H9 (cell line): ENCODE data around the gene ZHX3. TPM values are rescaled to one million over a fixed set of nuclear protein-coding genes. Genes with fewer than 3 reads are reported as not detected.

Experiments used
- DNase-seq: peaks from one replicate; pipeline ENCODE4 v3.0.0-alpha.2; 2017
- H2AFZ ChIP-seq: one replicate; pipeline ENCODE4 v1.6.1; 2013; ENCODE audit warnings: mild to moderate bottlenecking, low read length, control low read depth, moderate library complexity
- H2AK5ac ChIP-seq: 2 replicates; pipeline ENCODE4 v1.6.1; 2013; ENCODE audit warnings: low read length, control low read depth, mixed read lengths; ENCODE audit not compliant: insufficient read length
- H2BK120ac ChIP-seq: one replicate; pipeline ENCODE4 v1.6.1; 2013; ENCODE audit warnings: low read depth, mild to moderate bottlenecking, low read length, control low read depth, inconsistent platforms; ENCODE audit not compliant: poor library complexity, severe bottlenecking
- H2BK12ac ChIP-seq: 2 replicates; pipeline ENCODE4 v1.6.1; 2013; ENCODE audit warnings: low read length, control low read depth, mixed read lengths, low read depth; ENCODE audit not compliant: insufficient read length
- H2BK15ac ChIP-seq: 2 replicates; pipeline ENCODE4 v1.6.1; 2013; ENCODE audit warnings: low read depth, low read length, control low read depth
- H2BK20ac ChIP-seq: one replicate; pipeline ENCODE4 v1.6.1; 2013; ENCODE audit warnings: low read depth, mild to moderate bottlenecking, low read length, control low read depth, inconsistent platforms; ENCODE audit not compliant: poor library complexity, severe bottlenecking
- H2BK5ac ChIP-seq: 2 replicates; pipeline ENCODE4 v1.6.1; 2013; ENCODE audit warnings: low read length, control low read depth, mixed read lengths; ENCODE audit not compliant: insufficient read length
- H3K14ac ChIP-seq: 2 replicates; pipeline ENCODE4 v1.6.1; 2013; ENCODE audit warnings: low read length, control low read depth; ENCODE audit not compliant: insufficient read depth
- H3K18ac ChIP-seq: 2 replicates; pipeline ENCODE4 v1.6.1; 2013; ENCODE audit warnings: low read depth, mild to moderate bottlenecking, mixed read lengths, low read length, control low read depth; ENCODE audit not compliant: insufficient read length
- H3K23ac ChIP-seq: 2 replicates; pipeline ENCODE4 v1.6.1; 2013; ENCODE audit warnings: low read length, control low read depth, mixed read lengths, low read depth; ENCODE audit not compliant: insufficient read length
- H3K23me2 ChIP-seq: 2 replicates; pipeline ENCODE4 v1.6.1; 2013; ENCODE audit warnings: low read depth, mild to moderate bottlenecking, mixed read lengths, low read length, control low read depth; ENCODE audit not compliant: insufficient read length, poor library complexity, severe bottlenecking
- H3K27ac ChIP-seq: 2 replicates; pipeline ENCODE4 v1.5.1; 2013; ENCODE audit warnings: low read length, control low read depth, mixed read lengths, low read depth; ENCODE audit not compliant: insufficient read length
- H3K27me3 ChIP-seq: 2 replicates; pipeline ENCODE4 v1.6.1; 2013; ENCODE audit warnings: low read length, control low read depth, inconsistent platforms; ENCODE audit not compliant: insufficient read depth
- H3K4ac ChIP-seq: 2 replicates; pipeline ENCODE4 v1.6.1; 2013; ENCODE audit warnings: low read depth, mild to moderate bottlenecking, control low read depth, inconsistent platforms, low read length, moderate library complexity
- H3K4me1 ChIP-seq: 2 replicates; pipeline ENCODE4 v1.6.1; 2013; ENCODE audit warnings: low read length, control low read depth, inconsistent platforms; ENCODE audit not compliant: insufficient read depth
- H3K4me2 ChIP-seq: 2 replicates; pipeline ENCODE4 v1.6.1; 2013; ENCODE audit warnings: low read length, control low read depth, mixed read lengths; ENCODE audit not compliant: insufficient read length, insufficient read depth
- H3K56ac ChIP-seq: 2 replicates; pipeline ENCODE4 v1.6.1; 2013; ENCODE audit warnings: low read depth, mild to moderate bottlenecking, mixed read lengths, low read length, control low read depth; ENCODE audit not compliant: insufficient read length
- H3K79me1 ChIP-seq: 2 replicates; pipeline ENCODE4 v1.6.1; 2013; ENCODE audit warnings: low read depth, mild to moderate bottlenecking, moderate library complexity, low read length, control low read depth, inconsistent platforms; ENCODE audit not compliant: insufficient read depth, poor library complexity, severe bottlenecking
- H3K79me2 ChIP-seq: 2 replicates; pipeline ENCODE4 v1.6.1; 2013; ENCODE audit warnings: low read length, control low read depth, inconsistent platforms; ENCODE audit not compliant: insufficient read depth
- H3K9ac ChIP-seq: 2 replicates; pipeline ENCODE4 v1.6.1; 2013; ENCODE audit warnings: low read length, control low read depth, mixed read lengths; ENCODE audit not compliant: insufficient read length; ENCODE audit errors: extremely low read depth
- H3K9me3 ChIP-seq: one replicate; pipeline ENCODE4 v1.6.1; 2013; ENCODE audit warnings: low read depth, low read length, inconsistent platforms; ENCODE audit not compliant: control insufficient read depth
- H3T11ph ChIP-seq: one replicate; pipeline ENCODE4 v1.6.1; 2013; ENCODE audit warnings: mild to moderate bottlenecking, low read length, control low read depth, inconsistent platforms
- H4K20me1 ChIP-seq: one replicate; pipeline ENCODE4 v1.6.1; 2013; ENCODE audit not compliant: control insufficient read depth, insufficient read length, insufficient read depth
- H4K5ac ChIP-seq: 2 replicates; pipeline ENCODE4 v1.6.1; 2013; ENCODE audit warnings: low read depth, mild to moderate bottlenecking, mixed read lengths, low read length, control low read depth; ENCODE audit not compliant: insufficient read length
- H4K8ac ChIP-seq: replicated peaks from 2 replicates; pipeline ENCODE4 v1.6.1; 2013; ENCODE audit warnings: low read length, control low read depth, mixed read lengths, low read depth; ENCODE audit not compliant: insufficient read length
- H4K91ac ChIP-seq: 2 replicates; pipeline ENCODE4 v1.6.1; 2013; ENCODE audit warnings: low read depth, mild to moderate bottlenecking, moderate library complexity, mixed read lengths, low read length, control low read depth; ENCODE audit not compliant: insufficient read length
- H3K27ac Mint-ChIP-seq, 3 experiments: 2 replicates in 2 of 3; 3 replicates in 1 of 3; pipeline ENCODE4 v1.8.0; 2020 to 2021; ENCODE audit warnings: mixed read lengths in 3 of 3, mild to moderate bottlenecking in 1 of 3, moderate library complexity in 1 of 3
- H3K27me3 Mint-ChIP-seq: 2 replicates; pipeline ENCODE4 v1.8.0; 2021; ENCODE audit warnings: low read depth, mild to moderate bottlenecking, moderate library complexity, mixed read lengths
- H3K36me3 Mint-ChIP-seq, 3 experiments: 2 replicates in 2 of 3; 3 replicates in 1 of 3; pipeline ENCODE4 v1.8.0; 2020 to 2021; ENCODE audit warnings: low read depth in 3 of 3, mixed read lengths in 3 of 3; ENCODE audit not compliant: insufficient read depth in 1 of 3
- H3K4me1 Mint-ChIP-seq, 2 experiments: 2 replicates each; pipeline ENCODE4 v1.8.0; 2020; ENCODE audit warnings: mixed read lengths in 2 of 2
- H3K4me3 Mint-ChIP-seq, 2 experiments: 2 replicates in 1 of 2; 3 replicates in 1 of 2; pipeline ENCODE4 v1.8.0; 2020 to 2021; ENCODE audit warnings: mild to moderate bottlenecking in 2 of 2, mixed read lengths in 2 of 2, moderate library complexity in 1 of 2
- H3K9me3 Mint-ChIP-seq, 2 experiments: 2 replicates in 1 of 2; 3 replicates in 1 of 2; pipeline ENCODE4 v1.8.0; 2020; ENCODE audit warnings: mild to moderate bottlenecking in 2 of 2, mixed read lengths in 2 of 2, moderate library complexity in 1 of 2
- CTCF ChIP-seq: fragments of 200-600 bp; sonication (generic); conservative IDR thresholded peaks from 3 replicates; pipeline ENCODE4 v1.8.0; 2021; ENCODE audit warnings: antibody characterized with exemption, mild to moderate bottlenecking
- WGBS: extraction: QIAGEN DNeasy Blood & Tissue Kit; methylation state at CpG from one replicate; pipeline ENCODE4 v1.1.7; 2013; ENCODE audit warnings: missing lambda C conversion rate, low lambda C conversion rate, mixed read lengths; ENCODE audit not compliant: insufficient read length; ENCODE audit errors: extremely low coverage; 5-methylcytosine and 5-hydroxymethylcytosine counted together
- total RNA-seq: library from RNA; stranded (reverse); gene quantifications from 2 replicates; pipeline ENCODE4 v1.2.1, GENCODE V29; 2021

The ZHX3 gene
- total RNA-seq, 1 experiment from 2014 or later, result 4.4 TPM

GRCh38 chr20:41355192-41355591 is 37.7 kb upstream of the ZHX3 start:
- H2BK12ac ChIP-seq, result no peak overlapping the region
- Mint-ChIP-seq H3K9me3 (no peaks in the 10 kb centered on the region; a peak in 1 of 5 replicates), H3K36me3 (peaks cover 0 to 4% (median under 1%) of the 10 kb centered on the region in 3 experiments; a peak in 3 of 7 replicates), H3K27me3 (no peaks in the 10 kb centered on the region), H3K4me1 (0 out of 4 replicates have a peak, but pooled peaks cover 0 to 3% of the 10 kb centered on the region in 2 experiments), H3K4me3 (no peak overlapping the region), H3K27ac (no peak overlapping the region)
- TF ChIP-seq CTCF, result no peak
- H3K79me2 ChIP-seq, result no peaks in the 10 kb centered on the region
- no peaks in the 10 kb centered on the region for H4K20me1 ChIP-seq
- DNase-seq, result no peak
- H2BK5ac ChIP-seq, result no peak overlapping the region
- WGBS, result no CpG with 5 or more reads among the region's 3 CpGs
- no peak overlapping the region for H2BK15ac ChIP-seq
- no peak overlapping the region for H2BK20ac ChIP-seq
- H2AFZ ChIP-seq, result no peak overlapping the region
- no peaks in the 10 kb centered on the region for H3K27me3 ChIP-seq
- no peak overlapping the region for H3K9ac ChIP-seq
- H4K91ac ChIP-seq, result no peak overlapping the region
- no peak overlapping the region for H4K8ac ChIP-seq
- no peaks in the 10 kb centered on the region for H3K23me2 ChIP-seq
- no peak overlapping the region for H3K23ac ChIP-seq
- no peak overlapping the region for H3K27ac ChIP-seq
- H3K56ac ChIP-seq, result no peak overlapping the region
- H3T11ph ChIP-seq, result no peak overlapping the region
- no peak overlapping the region for H3K4ac ChIP-seq
- H3K18ac ChIP-seq, result no peak overlapping the region
- H3K9me3 ChIP-seq, result no peaks in the 10 kb centered on the region
- H3K14ac ChIP-seq, result no peak overlapping the region
- H3K4me1 ChIP-seq, result no peaks in the 10 kb centered on the region
- H4K5ac ChIP-seq, result no peak overlapping the region
- no peak overlapping the region for H3K4me2 ChIP-seq
- no peaks in the 10 kb centered on the region for H3K79me1 ChIP-seq
- no peak overlapping the region for H2AK5ac ChIP-seq
- no peak overlapping the region for H2BK120ac ChIP-seq
